ENCODE measurements around the gene ABCC1. TPM values are rescaled to one million over a fixed set of nuclear protein-coding genes. Genes with fewer than 3 reads are reported as not detected.
"Not testable (repeated sequence)": the region's sequence is repeated elsewhere in the genome, so short reads cannot be mapped to it uniquely, and the experiment has no call there.

The ABCC1 gene
- total RNA-seq, 1 experiment from 2014 or later, result 12.5 TPM

- DNase-seq (ENCODE audit: low spot score), result no peak
Measured at GRCh38 chr16:16139061-16139460, 189.6 kb downstream of the ABCC1 start.

- no peak for DNase-seq (ENCODE audit: low spot score)
Measured at GRCh38 chr16:16139806-16140205, 190.4 kb downstream of the ABCC1 start.

- no peak for DNase-seq (ENCODE audit: low spot score)
Measured at GRCh38 chr16:16140537-16140936, 191.1 kb downstream of the ABCC1 start.

- no peak for DNase-seq (ENCODE audit: low spot score)
Measured at GRCh38 chr16:16141141-16141540, 191.7 kb downstream of the ABCC1 start.

- no peak for DNase-seq (ENCODE audit: low spot score)
Measured at GRCh38 chr16:16141784-16142396, 192.5 kb downstream of the ABCC1 start.

GRCh38 chr16:16143038-16143763 is 193.8 kb downstream of the ABCC1 start:
- DNase-seq (ENCODE audit: low spot score), result no peak

GRCh38 chr16:16143931-16144330 is 194.5 kb downstream of the ABCC1 start:
- DNase-seq (ENCODE audit: low spot score), result no peak

GRCh38 chr16:16144416-16144815 is 195.0 kb downstream of the ABCC1 start:
- DNase-seq (ENCODE audit: low spot score), result no peak

GRCh38 chr16:16145286-16145685 is 195.9 kb downstream of the ABCC1 start:
- DNase-seq (ENCODE audit: low spot score), result no peak

- no peak for DNase-seq (ENCODE audit: low spot score)
Measured at GRCh38 chr16:16146380-16147315, 197.2 kb downstream of the ABCC1 start.

GRCh38 chr16:16147316-16147999 is 198.0 kb downstream of the ABCC1 start:
- no peak for DNase-seq (ENCODE audit: low spot score)

- not testable (repeated sequence) for DNase-seq (ENCODE audit: low spot score)
Measured at GRCh38 chr16:16148000-16148599, 198.7 kb downstream of the ABCC1 start.

GRCh38 chr16:16148755-16149154 is 199.3 kb downstream of the ABCC1 start:
- no peak for DNase-seq (ENCODE audit: low spot score)

GRCh38 chr16:16149710-16150116 is 200.3 kb downstream of the ABCC1 start:
- no peak for DNase-seq (ENCODE audit: low spot score)

- no peak for DNase-seq (ENCODE audit: low spot score)
Measured at GRCh38 chr16:16150117-16150877, 200.9 kb downstream of the ABCC1 start.

- no peak for DNase-seq (ENCODE audit: low spot score)
Measured at GRCh38 chr16:16150878-16151152, 201.4 kb downstream of the ABCC1 start.

- DNase-seq (ENCODE audit: low spot score), result no peak
Measured at GRCh38 chr16:16151315-16151714, 201.9 kb downstream of the ABCC1 start.

- not testable (repeated sequence) for DNase-seq (ENCODE audit: low spot score)
Measured at GRCh38 chr16:16153000-16153399, 203.6 kb downstream of the ABCC1 start.

- no peak for DNase-seq (ENCODE audit: low spot score)
Measured at GRCh38 chr16:16154281-16154951, 205.0 kb downstream of the ABCC1 start.

GRCh38 chr16:16155234-16155633 is 205.8 kb downstream of the ABCC1 start:
- no peak for DNase-seq (ENCODE audit: low spot score)

Data from H4 (cell line).